Coronary artery (tissue), 2 donors: Measurements from ENCODE around the gene EMX1.

Experiments
- DNase-seq: peaks from one replicate; pipeline ENCODE4 v3.0.0-alpha.2; 2017; ENCODE audit warnings: low spot score
- H3K27ac ChIP-seq, 2 donors: fragments of 200-600 bp; sonication (generic); one replicate each; pipeline ENCODE4 v1.5.1; 2016 to 2019
- H3K4me3 ChIP-seq: fragments of 200-600 bp; sonication (generic); 2 replicates; pipeline ENCODE4 v1.5.1; 2016; ENCODE audit warnings: mild to moderate bottlenecking, moderate library complexity
- CTCF ChIP-seq: fragments of 200-600 bp; sonication (generic); IDR thresholded peaks from one replicate; pipeline ENCODE4 v1.5.1; 2019; ENCODE audit warnings: antibody characterized with exemption

The EMX1 gene

GRCh38 chr2:72915320-72915906, 1.9 kb upstream of the EMX1 start:
- TF ChIP-seq CTCF, result no peak
- no peak overlapping the region for H3K27ac ChIP-seq

GRCh38 chr2:72915907-72916742, 1.2 kb upstream of the EMX1 start:
- H3K27ac ChIP-seq, result no peak overlapping the region
- peak; percentile 63 for DNase-seq

More at GRCh38 chr2:72915320-72915906, 1.9 kb upstream of the EMX1 start:
- DNase-seq, result peak; percentile 60
- peak overlapping the region; percentile 60 for H3K4me3 ChIP-seq

GRCh38 chr2:72916743-72917137, 579 bp upstream of the EMX1 start:
- H3K27ac ChIP-seq, result no peak overlapping the region
- TF ChIP-seq CTCF, result no peak
- H3K4me3 ChIP-seq, result peak overlapping the region; percentile 60
- peak; percentile 56 for DNase-seq

More at GRCh38 chr2:72915907-72916742, 1.2 kb upstream of the EMX1 start:
- no peak for TF ChIP-seq CTCF
- H3K4me3 ChIP-seq, result peak overlapping the region; percentile 60

DNA sequence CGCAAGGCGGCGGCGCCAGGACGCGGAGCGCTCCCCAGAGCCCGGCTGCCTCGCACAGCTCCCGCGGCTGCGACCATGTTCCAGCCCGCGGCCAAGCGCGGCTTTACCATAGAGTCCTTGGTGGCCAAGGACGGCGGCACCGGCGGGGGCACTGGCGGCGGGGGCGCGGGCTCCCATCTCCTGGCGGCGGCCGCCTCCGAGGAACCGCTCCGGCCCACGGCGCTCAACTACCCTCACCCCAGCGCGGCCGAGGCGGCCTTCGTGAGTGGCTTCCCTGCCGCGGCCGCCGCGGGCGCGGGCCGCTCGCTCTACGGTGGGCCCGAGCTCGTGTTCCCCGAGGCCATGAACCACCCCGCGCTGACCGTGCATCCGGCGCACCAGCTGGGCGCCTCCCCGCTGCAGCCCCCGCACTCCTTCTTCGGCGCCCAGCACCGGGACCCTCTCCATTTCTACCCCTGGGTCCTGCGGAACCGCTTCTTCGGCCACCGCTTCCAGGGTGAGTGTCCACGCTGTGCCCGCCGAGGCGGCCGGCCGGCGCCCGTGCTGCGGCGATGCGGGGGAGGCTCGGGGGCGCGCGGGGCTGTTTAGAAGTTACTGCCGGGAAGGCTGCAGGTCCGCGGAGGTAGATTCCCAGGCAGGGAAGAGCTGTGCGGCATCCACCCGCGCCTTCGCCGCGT, 696 bp downstream of the EMX1 start:
- DNase-seq, result no peak
- no peak for TF ChIP-seq CTCF
- H3K27ac ChIP-seq, result no peak overlapping the region
- peak overlapping the region; percentile 60 for H3K4me3 ChIP-seq

DNA sequence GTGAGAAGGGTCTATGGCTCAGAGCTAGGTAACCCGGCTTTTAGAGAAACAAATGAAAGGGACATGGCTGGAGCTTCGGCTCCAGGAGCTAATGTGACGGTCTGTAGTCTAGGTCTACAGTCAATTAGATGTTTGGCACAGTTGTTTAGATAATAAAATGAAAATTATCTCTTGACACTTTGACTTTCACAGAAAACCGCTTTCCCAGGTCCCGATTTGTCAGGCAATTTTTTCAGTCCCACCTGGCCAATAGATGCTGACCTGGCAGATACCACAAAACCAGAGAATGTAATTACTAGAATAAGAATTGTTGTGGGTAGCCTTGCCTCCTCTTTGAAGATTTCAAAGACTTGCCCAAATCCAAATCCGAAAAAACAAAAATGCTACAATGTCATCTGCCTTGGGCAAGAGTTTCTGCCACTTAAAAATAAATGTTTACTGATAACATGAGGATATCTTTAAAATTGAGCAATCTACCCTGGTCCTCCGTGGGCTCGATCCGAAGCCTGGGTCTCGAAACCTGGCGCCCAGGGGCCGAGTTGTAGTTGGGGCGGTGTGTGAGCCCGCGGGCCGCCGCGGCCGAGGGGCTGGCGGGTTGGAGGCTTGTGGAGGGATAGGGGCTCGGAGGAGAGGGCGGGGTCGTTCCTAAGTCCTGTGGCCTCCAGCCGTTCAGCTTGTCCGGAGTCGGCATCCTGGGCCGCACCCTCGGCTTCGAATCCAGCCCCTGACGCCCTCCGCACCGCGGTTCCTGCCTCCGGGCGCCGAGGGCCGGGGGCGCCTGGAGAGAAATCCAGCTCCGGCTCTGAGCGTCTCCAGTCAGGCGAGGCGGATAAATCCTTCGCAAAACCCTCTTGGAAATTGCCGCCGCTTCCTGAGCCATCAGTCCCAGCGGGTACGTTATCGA, 2.3 kb downstream of the EMX1 start:
- DNase-seq, result no peak
- peak overlapping the region; percentile 62 for H3K4me3 ChIP-seq
- TF ChIP-seq CTCF, result no peak
- H3K27ac ChIP-seq, result no peak overlapping the region

DNA sequence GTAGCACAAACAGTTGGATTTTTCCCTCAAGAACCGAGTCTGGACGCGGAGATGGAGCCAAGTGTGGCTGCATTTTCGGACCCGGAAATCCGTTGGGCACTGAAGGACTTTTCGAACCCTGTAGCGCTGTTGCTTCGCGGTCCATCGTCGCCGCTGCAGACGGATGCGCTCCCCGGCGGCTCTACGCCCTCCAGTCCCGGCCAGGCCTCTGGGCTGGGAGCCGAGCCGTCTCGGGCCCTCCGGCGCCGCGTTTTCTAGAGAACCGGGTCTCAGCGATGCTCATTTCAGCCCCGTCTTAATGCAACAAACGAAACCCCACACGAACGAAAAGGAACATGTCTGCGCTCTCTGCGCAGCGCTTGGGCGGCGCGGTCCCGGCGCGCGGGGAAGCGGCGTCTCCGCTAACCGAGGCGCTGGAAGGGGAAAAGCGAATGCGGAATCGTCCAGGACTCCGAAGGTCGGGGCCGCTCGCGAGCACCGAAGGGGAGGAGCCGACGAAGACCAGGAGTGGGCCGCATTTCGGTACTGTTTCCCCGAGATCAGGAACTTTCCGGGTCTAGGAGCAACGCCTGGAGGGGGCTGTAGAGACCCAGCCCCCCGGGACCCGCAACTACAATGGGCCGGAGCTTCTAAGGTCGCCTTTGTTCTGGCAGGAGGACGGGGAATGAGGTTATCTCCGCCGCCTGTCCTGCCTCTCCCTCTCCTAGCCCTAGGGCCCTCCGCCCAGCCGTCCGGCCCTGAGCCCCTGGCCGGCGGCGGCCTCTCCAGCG, 3.2 kb downstream of the EMX1 start:
- no peak for TF ChIP-seq CTCF
- H3K27ac ChIP-seq, result no peak overlapping the region
- DNase-seq, result peak; percentile 59
- peak overlapping the region; percentile 62 for H3K4me3 ChIP-seq
